Ovary (tissue), 10 donors: Measurements from ENCODE around the gene SFTPB. TPM values are rescaled to one million over a fixed set of nuclear protein-coding genes. Genes with fewer than 3 reads are reported as not detected.
"Not testable (repeated sequence)": the region's sequence is repeated elsewhere in the genome, so short reads cannot be mapped to it uniquely, and the experiment has no call there.

Experiments
- DNase-seq, 5 donors: peaks; one replicate each; pipeline ENCODE4 v3.0.0-alpha.2; 2019 to 2020
- H3K27ac ChIP-seq, 2 donors: fragments of 200-600 bp; one replicate each; pipeline versions ENCODE4 v1.5.1 to v1.8.0; 2019 to 2022
- H3K27me3 ChIP-seq: fragments of 200-600 bp; one replicate; pipeline ENCODE4 v1.8.0; 2022
- H3K36me3 ChIP-seq: fragments of 200-600 bp; sonication (generic); one replicate; pipeline ENCODE4 v1.5.1; 2019
- H3K4me1 ChIP-seq: one replicate; pipeline ENCODE4 v1.8.1; 2013; ENCODE audit warnings: mild to moderate bottlenecking, moderate library complexity; ENCODE audit not compliant: insufficient read depth
- H3K4me3 ChIP-seq: fragments of 200-600 bp; sonication (generic); one replicate; pipeline ENCODE4 v1.5.1; 2017
- H3K9me3 ChIP-seq, 2 donors: fragments of 200-600 bp in 1 of 2; sonication (generic) in 1 of 2; one replicate each; pipeline versions ENCODE4 v1.5.1 to v1.8.1; 2013 to 2019; ENCODE audit warnings: mild to moderate bottlenecking in 1 of 2, moderate library complexity in 1 of 2
- CTCF ChIP-seq, 3 donors: fragments of 450-650 bp in 2 of 3; fragments of 200-600 bp in 1 of 3; IDR thresholded peaks; one replicate each; pipeline versions ENCODE4 v1.5.1 to v1.8.0; 2016 to 2022; ENCODE audit warnings: antibody characterized with exemption in 3 of 3, mild to moderate bottlenecking in 1 of 3
- EP300 ChIP-seq: sonication (generic); formaldehyde crosslinking; IDR thresholded peaks from one replicate; pipeline ENCODE4 v1.6.1; 2017; ENCODE audit warnings: antibody characterized with exemption
- POLR2A ChIP-seq: fragments of 450-650 bp; IDR thresholded peaks from one replicate; pipeline ENCODE4 v1.6.1; 2017; ENCODE audit warnings: antibody characterized with exemption, mild to moderate bottlenecking, moderate library complexity
- WGBS, 3 donors: extraction: QIAGEN DNeasy Blood & Tissue Kit in 1 of 3; methylation state at CpG; one replicate each; pipeline versions ENCODE4 v1.1.5 to v1.1.7; 2013 to 2017; 5-methylcytosine and 5-hydroxymethylcytosine counted together
- intact Hi-C, 4 donors: fragments of 100-400 bp; cut with DNase I; formaldehyde crosslinking; loops; one replicate each; pipeline versions ENCODE4 v1.11.0 to v1.15.1; 2022 to 2023
- long read RNA-seq, 3 donors: library from polyadenylated mRNA in 2 of 3; unstranded in 2 of 3; transcript quantifications; one replicate each; pipeline ENCODE4 v2.0.0 and lab custom pipeline, GENCODE V29; 2021 to 2026
- polyA plus RNA-seq, 2 donors: library from polyadenylated mRNA; stranded (reverse); fragments of 200-250 nt in 1 of 2; fragments of 350-450 nt in 1 of 2; fragmentation: Illumina TruSeq in 1 of 2; extraction: RNeasy Lipid Tissue Mini Kit (QIAGEN cat#74804) in 1 of 2; gene quantifications; one replicate each; pipeline ENCODE4 v1.2.3, GENCODE V29; 2013 to 2014
- total RNA-seq, 7 donors: library from RNA; depleted of rRNA in 2 of 7; stranded (reverse); fragments of >200 nt in 2 of 7; fragmentation: NEBNext Ultra II Directional in 3 of 7; extraction: Animal tissue kit (Norgen Biotek cat#: 25700) in 3 of 7; gene quantifications; one replicate each; pipeline versions ENCODE4 v1.1.0 to v1.2.4, GENCODE V29; 2016 to 2023
- donor health status: DM: no; HTN: no; CAD: no; lungs with moderate emphysema.
- donor health status: DM: no; HTN: no; CAD: no.
- donor health status: Bipolar disorder and iron deficiency.
- donor health status: DM: yes; HTN: yes; CAD: no.
- donor health status: DM: no; HTN: no; CAD: no.
- donor health status: DM: yes; HTN: yes; CAD: no.

The SFTPB gene
- total RNA-seq (10 to 100 TPM in 1 of 7 donors, 1 to 10 TPM in 3, under 1 TPM in 2, not detected in 1; 0.27 to 15.4 (median 1.1) TPM), polyA plus RNA-seq (under 1 TPM in 1 of 2 donors, not detected in 1; 0.97 TPM)
- long read RNA-seq, donor 1, partial matches to known transcripts, result 1 of 1 reads
- long read RNA-seq, donor 1, other reads (novel, unspliced or antisense), result 0 of 1 reads
- long read RNA-seq, donor 2, result 0 reads
- long read RNA-seq, donor 3, result 0 reads

GRCh38 chr2:85668009-85668856, at the start of gene SFTPB:
SFTPB (minus strand) TSS chr2:85668199; CDS start chr2:85668183, 16 bp downstream.
- WGBS, 3 donors, result 78 to 84% (median 83%) methylated on average over 5 of the region's 5 CpGs
- Histone ChIP-seq H3K4me1 (no peaks in the 10 kb centered on the region), H3K4me3 (no peak within 1 kb of the TSS), H3K27ac (no peak within 1 kb of the TSS), H3K36me3 (no peaks in the 10 kb centered on the region), H3K27me3 (no peaks in the 10 kb centered on the region), H3K9me3 (no peaks in the 10 kb centered on the region)
- no peak for DNase-seq
- intact Hi-C loops, result no loop called here
- TF ChIP-seq EP300 (no peak), CTCF (IDR thresholded peaks at IDR 0.05) (no peak), POLR2A (no peak)

- no peak for TF ChIP-seq CTCF (IDR thresholded peaks at IDR 0.05)
- TF ChIP-seq POLR2A, result no peak
- no peak for TF ChIP-seq EP300
- DNase-seq, result no peak
- no peaks in the 10 kb centered on the region for H3K9me3 ChIP-seq
- H3K36me3 ChIP-seq, result no peaks in the 10 kb centered on the region
- intact Hi-C loops, result no loop called here
- no peak overlapping the region for H3K27ac ChIP-seq
- no peaks in the 10 kb centered on the region for H3K27me3 ChIP-seq
- peaks cover 17% of the 10 kb centered on the region for H3K4me1 ChIP-seq
- 77 to 87% (median 85%) methylated on average over 15 of the region's 15 CpGs for WGBS, 3 donors
- H3K4me3 ChIP-seq, result no peak overlapping the region
Measured at GRCh38 chr2:85717308-85718008, 49.5 kb upstream of the SFTPB start.

GRCh38 chr2:85716346-85716914, 48.4 kb upstream of the SFTPB start:
- Histone ChIP-seq H3K27me3 (no peaks in the 10 kb centered on the region), H3K4me1 (peaks cover 25% of the 10 kb centered on the region), H3K27ac (no peak overlapping the region), H3K9me3 (no peaks in the 10 kb centered on the region), H3K4me3 (no peak overlapping the region), H3K36me3 (no peaks in the 10 kb centered on the region)
- no peak for DNase-seq
- TF ChIP-seq EP300 (no peak), CTCF (IDR thresholded peaks at IDR 0.05) (no peak), POLR2A (no peak)
- intact Hi-C loops, result no loop called here
- WGBS, 3 donors, result 84 to 90% (median 84%) methylated on average over 13 of the region's 13 CpGs

GRCh38 chr2:85714841-85715240, 46.8 kb upstream of the SFTPB start:
- no peak for DNase-seq
- Histone ChIP-seq H3K27me3 (no peaks in the 10 kb centered on the region), H3K4me3 (no peak overlapping the region), H3K36me3 (no peaks in the 10 kb centered on the region), H3K27ac (no peak overlapping the region), H3K9me3 (no peaks in the 10 kb centered on the region), H3K4me1 (peaks cover 37% of the 10 kb centered on the region)
- WGBS, 3 donors, result 89 to 92% (median 89%) methylated on average over 8 of the region's 8 CpGs
- intact Hi-C loops, result loop anchor here in 1 of 4 donors (5.0 kb wide), 1 partner anchor 78 kb away; no protein-coding TSS in a partner anchor
- TF ChIP-seq CTCF (IDR thresholded peaks at IDR 0.05), result no peak
- TF ChIP-seq EP300, result no peak
- TF ChIP-seq POLR2A, result no peak

GRCh38 chr2:85714421-85714820, 46.4 kb upstream of the SFTPB start:
- intact Hi-C loops, result loop anchor here in 1 of 4 donors (5.0 kb wide), 1 partner anchor 77 kb away; no protein-coding TSS in a partner anchor
- 94 to 97% (median 94%) methylated on average over 7 of the region's 7 CpGs for WGBS, 3 donors
- not testable (repeated sequence) for H3K9me3 ChIP-seq, H3K36me3 ChIP-seq, H3K4me3 ChIP-seq, DNase-seq, H3K27me3 ChIP-seq, H3K27ac ChIP-seq
- peaks cover 33% of the 10 kb centered on the region for H3K4me1 ChIP-seq
